ENCODE results near the gene MCHR1.

- TF ChIP-seq POLR2A (IDR thresholded peaks at IDR 0.05) (no peak), CTCF (IDR thresholded peaks at IDR 0.05) (no peak)
Measured at GRCh38 chr22:40678493-40679248, 613 bp upstream of the MCHR1 start.
